Measurements from ENCODE around the gene PARD3.

Gene PARD3

DNA sequence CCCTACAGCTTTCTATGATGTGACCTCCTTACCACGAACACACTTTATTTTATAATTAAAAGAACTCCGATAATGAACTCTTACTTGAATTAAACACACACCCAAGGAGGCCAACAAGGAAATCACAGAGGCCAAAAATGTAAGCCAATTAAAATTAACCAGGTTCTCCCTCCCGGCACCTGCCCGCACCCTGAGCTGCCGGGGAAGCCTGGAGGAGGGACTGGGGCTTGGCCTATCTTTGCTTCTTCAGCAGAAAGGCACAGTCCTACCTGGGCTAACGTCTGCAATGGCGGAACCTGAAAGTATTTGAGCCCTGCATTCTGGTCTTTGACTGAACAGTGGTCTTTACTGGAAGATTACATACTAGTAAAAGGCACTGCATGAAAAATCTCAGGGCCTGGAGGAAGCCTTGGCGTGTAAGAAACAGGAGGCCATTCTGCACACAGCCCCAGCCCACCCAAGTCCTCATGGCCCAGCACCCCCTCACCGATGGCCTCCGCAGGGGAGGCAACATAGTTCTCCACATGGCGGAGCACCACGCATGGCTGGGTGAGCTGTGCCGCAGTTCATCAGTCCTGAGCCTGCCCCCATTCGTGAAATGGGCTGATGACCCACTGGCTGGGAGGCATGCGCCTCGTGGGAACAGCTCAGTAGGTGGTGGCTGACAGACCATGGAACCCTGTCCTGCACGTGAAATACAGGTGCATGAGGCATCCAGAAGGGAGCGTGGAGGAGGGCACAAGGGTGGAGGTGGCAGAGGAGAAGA is 173.8 kb downstream of the PARD3 start:
- H3K4me1 ChIP-seq (ENCODE audit: control insufficient read depth, insufficient read depth, low read length, poor library complexity, severe bottlenecking), result peaks cover 3% of the 10 kb centered on the region
- no peak overlapping the region for H3K27ac ChIP-seq (ENCODE audit: low read depth, low read length, severe bottlenecking)
- H3K36me3 ChIP-seq (ENCODE audit: control insufficient read depth, insufficient read depth, low read length), result no peaks in the 10 kb centered on the region
- no peak overlapping the region for H3K4me3 ChIP-seq (ENCODE audit: extremely low read depth, insufficient read depth, low read length, poor library complexity, severe bottlenecking)
- 92 to 94% methylated on average over 15 to 16 of the region's 18 CpGs for WGBS, 2 experiments (ENCODE audit: insufficient coverage in 2 of 2)
- H3K9me3 ChIP-seq (ENCODE audit: control insufficient read depth, low read length), result no peaks in the 10 kb centered on the region

DNA sequence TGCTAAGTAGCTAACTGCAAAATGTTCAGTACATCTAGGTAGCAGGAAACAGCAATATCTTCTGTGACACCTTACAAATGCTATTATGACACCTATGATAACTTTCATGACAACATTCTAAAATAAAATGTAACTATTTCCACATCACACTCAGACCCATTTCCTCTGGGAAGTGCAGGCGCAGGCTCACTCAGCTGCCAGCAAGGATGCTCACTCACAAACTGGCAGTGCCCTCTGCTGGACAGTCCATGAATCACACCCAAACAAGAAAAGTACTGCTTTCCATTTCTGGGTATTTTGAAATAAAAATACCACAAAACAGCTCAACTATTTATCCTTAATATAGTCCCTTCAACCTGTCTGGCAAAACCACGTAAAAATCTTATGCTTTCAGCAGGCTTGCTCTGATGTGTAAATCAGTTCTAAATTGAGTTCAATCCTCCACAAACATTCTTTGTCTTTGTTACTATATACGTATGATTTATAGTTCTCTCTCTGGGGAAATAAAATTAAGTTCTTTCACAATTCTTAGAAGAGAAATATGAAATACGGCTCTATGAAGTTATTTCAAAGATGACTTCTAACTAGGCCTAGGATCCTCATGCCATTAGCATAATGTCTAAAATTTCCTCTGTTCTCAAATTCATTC is 176.6 kb downstream of the PARD3 start:
- WGBS, 2 experiments (ENCODE audit: insufficient coverage in 2 of 2), result 15 to 33% methylated on average over 1 to 2 of the region's 4 CpGs
- Histone ChIP-seq H3K27ac (ENCODE audit: low read depth, low read length, severe bottlenecking) (no peak overlapping the region), H3K36me3 (ENCODE audit: control insufficient read depth, insufficient read depth, low read length) (no peaks in the 10 kb centered on the region), H3K9me3 (ENCODE audit: control insufficient read depth, low read length) (no peaks in the 10 kb centered on the region), H3K4me1 (ENCODE audit: control insufficient read depth, insufficient read depth, low read length, poor library complexity, severe bottlenecking) (peaks cover 3% of the 10 kb centered on the region), H3K4me3 (ENCODE audit: extremely low read depth, insufficient read depth, low read length, poor library complexity, severe bottlenecking) (no peak overlapping the region)

DNA sequence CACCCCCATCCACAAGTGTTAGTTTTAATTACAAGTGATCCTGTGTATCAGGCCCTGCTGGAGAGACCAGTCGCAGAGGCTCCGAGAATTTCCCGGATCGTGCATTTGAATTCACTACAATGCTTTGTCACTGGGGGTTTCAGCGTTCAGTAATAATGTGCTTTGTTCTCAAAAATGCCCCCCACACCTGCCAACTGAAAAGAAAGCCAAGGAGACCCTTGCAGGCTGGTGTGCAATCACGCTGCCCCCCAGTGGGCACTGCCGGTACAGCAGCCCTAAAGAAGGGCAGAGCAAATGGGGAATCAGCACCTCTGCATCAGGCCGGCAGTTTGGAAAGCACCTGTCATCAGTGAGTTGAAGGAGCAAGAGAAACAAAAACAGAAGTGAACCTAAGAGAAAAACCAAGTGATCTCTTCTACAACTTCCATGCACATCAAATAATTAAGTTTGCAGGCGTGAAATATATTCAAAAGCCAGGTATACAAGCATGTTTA is 177.6 kb downstream of the PARD3 start:
- H3K4me3 ChIP-seq (ENCODE audit: extremely low read depth, insufficient read depth, low read length, poor library complexity, severe bottlenecking), result no peak overlapping the region
- H3K27ac ChIP-seq (ENCODE audit: low read depth, low read length, severe bottlenecking), result no peak overlapping the region
- no peaks in the 10 kb centered on the region for H3K9me3 ChIP-seq (ENCODE audit: control insufficient read depth, low read length)
- H3K36me3 ChIP-seq (ENCODE audit: control insufficient read depth, insufficient read depth, low read length), result no peaks in the 10 kb centered on the region
- 14 to 20% methylated on average over 7 to 9 of the region's 9 CpGs for WGBS, 2 experiments (ENCODE audit: insufficient coverage in 2 of 2)
- peaks cover 3% of the 10 kb centered on the region for H3K4me1 ChIP-seq (ENCODE audit: control insufficient read depth, insufficient read depth, low read length, poor library complexity, severe bottlenecking)

DNA sequence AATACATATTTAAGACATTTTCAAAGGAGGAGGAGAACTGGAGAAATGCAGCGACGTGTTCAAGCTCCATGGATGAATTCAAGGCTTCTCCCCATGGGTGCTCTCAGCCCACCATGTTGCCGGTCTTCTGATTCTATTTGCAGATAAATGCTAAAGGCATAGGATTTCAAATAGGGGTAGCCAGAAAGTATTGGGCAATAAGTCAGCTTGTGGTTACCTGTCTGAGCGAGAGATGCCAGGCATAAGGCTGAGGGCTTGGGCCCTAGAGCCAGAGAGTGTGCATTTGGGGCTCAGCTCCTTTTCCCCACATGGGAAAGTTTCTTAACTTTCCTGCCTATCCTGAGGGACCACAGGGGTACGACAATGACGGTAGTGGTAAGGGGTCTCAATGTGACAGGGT is 180.0 kb downstream of the PARD3 start:
- Histone ChIP-seq H3K9me3 (ENCODE audit: control insufficient read depth, low read length) (no peaks in the 10 kb centered on the region), H3K4me3 (ENCODE audit: extremely low read depth, insufficient read depth, low read length, poor library complexity, severe bottlenecking) (no peak overlapping the region), H3K36me3 (ENCODE audit: control insufficient read depth, insufficient read depth, low read length) (no peaks in the 10 kb centered on the region), H3K4me1 (ENCODE audit: control insufficient read depth, insufficient read depth, low read length, poor library complexity, severe bottlenecking) (peaks cover 3% of the 10 kb centered on the region), H3K27ac (ENCODE audit: low read depth, low read length, severe bottlenecking) (no peak overlapping the region)
- WGBS, 2 experiments (ENCODE audit: insufficient coverage in 2 of 2), result 95 to 100% methylated on average over 2 to 6 of the region's 6 CpGs

DNA sequence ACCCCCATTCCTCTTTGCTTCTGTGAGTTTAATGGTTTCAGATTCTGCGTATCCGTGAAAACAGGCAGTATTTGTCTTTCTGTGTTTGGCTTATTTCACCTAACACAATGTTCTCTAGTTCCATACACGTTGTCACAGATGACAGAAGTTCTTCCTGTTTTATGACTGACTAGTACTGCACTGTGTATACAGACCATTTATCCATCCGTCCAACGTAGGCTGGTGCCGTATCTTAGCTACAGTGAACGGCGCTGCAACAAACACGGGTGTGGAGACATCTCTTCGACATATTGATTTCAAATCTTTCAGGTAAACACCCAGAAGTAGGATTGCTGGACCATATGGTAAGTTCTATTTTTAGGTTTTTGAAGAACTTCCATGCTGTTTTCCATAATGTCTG is 181.7 kb downstream of the PARD3 start:
- WGBS, 2 experiments (ENCODE audit: insufficient coverage in 2 of 2), result 92 to 100% methylated on average over 7 to 10 of the region's 10 CpGs
- Histone ChIP-seq H3K9me3 (ENCODE audit: control insufficient read depth, low read length) (no peaks in the 10 kb centered on the region), H3K36me3 (ENCODE audit: control insufficient read depth, insufficient read depth, low read length) (no peaks in the 10 kb centered on the region), H3K4me3 (ENCODE audit: extremely low read depth, insufficient read depth, low read length, poor library complexity, severe bottlenecking) (no peak overlapping the region), H3K4me1 (ENCODE audit: control insufficient read depth, insufficient read depth, low read length, poor library complexity, severe bottlenecking) (peaks cover 3% of the 10 kb centered on the region), H3K27ac (ENCODE audit: low read depth, low read length, severe bottlenecking) (no peak overlapping the region)

DNA sequence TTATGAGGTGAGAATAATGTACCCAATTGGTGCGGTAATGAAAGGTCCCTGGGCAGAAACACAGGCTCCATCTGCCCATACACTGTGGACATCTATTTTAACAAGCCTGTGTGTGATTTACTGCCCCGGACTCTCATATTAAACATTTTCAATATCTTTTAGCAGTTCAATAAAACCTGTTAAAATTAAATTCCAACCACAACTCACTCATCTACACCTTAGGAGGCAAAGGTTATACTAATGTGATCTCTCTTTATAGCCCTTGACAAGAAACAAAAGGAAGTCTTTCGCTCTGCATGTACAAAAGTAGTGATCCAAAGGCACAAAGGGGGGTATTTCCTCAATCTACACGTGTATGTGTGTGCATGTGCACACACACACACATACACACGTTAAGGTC is 186.0 kb downstream of the PARD3 start:
- H3K4me1 ChIP-seq (ENCODE audit: control insufficient read depth, insufficient read depth, low read length, poor library complexity, severe bottlenecking), result no peaks in the 10 kb centered on the region
- WGBS, 2 experiments (ENCODE audit: insufficient coverage in 2 of 2), result 90% methylated on average over 3 of the region's 5 CpGs; no CpG with 5 or more reads in 1 of the 2 experiments
- no peak overlapping the region for H3K27ac ChIP-seq (ENCODE audit: low read depth, low read length, severe bottlenecking)
- H3K36me3 ChIP-seq (ENCODE audit: control insufficient read depth, insufficient read depth, low read length), result no peaks in the 10 kb centered on the region
- no peaks in the 10 kb centered on the region for H3K9me3 ChIP-seq (ENCODE audit: control insufficient read depth, low read length)
- H3K4me3 ChIP-seq (ENCODE audit: extremely low read depth, insufficient read depth, low read length, poor library complexity, severe bottlenecking), result no peak overlapping the region

DNA sequence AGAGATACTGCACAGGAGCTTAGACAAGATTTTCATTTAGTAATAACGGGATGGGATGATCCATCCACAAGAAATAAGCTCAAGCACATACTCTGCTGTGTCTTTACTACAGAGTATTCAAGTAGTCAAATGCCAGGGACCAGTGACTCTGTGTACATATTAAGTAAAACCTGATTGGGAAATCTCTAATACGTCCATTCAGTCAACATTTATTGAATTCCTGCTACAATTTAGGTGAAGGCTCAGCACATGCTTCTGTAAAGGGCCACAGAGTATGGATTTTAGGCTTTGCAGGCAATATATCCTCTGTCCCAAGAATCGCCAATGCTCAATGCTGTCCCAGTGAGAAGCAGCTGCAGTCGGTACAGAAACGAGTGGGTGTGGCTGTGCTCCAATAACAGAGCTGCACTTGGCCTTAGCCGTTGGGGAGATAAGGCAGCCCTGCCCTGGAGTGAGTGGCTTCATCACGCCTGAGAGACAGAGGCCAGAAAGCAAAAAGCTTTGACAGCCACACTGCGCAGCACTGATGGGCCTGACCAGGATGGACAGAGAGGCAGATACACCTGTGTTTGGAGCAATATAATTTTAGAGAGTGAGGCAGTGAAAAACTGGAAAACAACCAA is 186.8 kb downstream of the PARD3 start:
- no peak overlapping the region for H3K4me3 ChIP-seq (ENCODE audit: extremely low read depth, insufficient read depth, low read length, poor library complexity, severe bottlenecking)
- 82 to 91% methylated on average over 6 to 8 of the region's 8 CpGs for WGBS, 2 experiments (ENCODE audit: insufficient coverage in 2 of 2)

DNA sequence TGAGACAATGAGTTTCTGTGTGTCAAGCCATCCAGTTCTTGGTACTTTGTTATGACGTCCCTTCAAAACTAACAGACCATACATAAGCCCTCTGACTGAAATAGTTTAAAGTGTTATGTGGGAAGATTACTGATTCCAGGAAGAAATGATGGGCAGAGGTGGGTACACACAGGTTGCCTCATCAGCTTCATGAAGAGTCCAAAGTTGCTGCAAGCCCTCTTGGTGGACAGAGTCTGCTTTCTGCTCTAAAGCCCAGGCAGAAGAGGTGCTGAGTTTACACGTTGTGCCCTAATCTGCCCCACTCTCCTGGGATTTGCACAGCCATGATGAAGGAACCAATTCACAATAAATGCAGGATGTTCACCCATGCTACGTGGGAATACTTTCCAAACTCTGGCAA is 187.4 kb downstream of the PARD3 start:
- WGBS, 2 experiments (ENCODE audit: insufficient coverage in 2 of 2), result 71 to 77% methylated on average over 1 to 2 of the region's 3 CpGs
- no peak overlapping the region for H3K27ac ChIP-seq (ENCODE audit: low read depth, low read length, severe bottlenecking)
- no peaks in the 10 kb centered on the region for H3K4me1 ChIP-seq (ENCODE audit: control insufficient read depth, insufficient read depth, low read length, poor library complexity, severe bottlenecking)
- H3K36me3 ChIP-seq (ENCODE audit: control insufficient read depth, insufficient read depth, low read length), result no peaks in the 10 kb centered on the region
- no peak overlapping the region for H3K4me3 ChIP-seq (ENCODE audit: extremely low read depth, insufficient read depth, low read length, poor library complexity, severe bottlenecking)
- no peaks in the 10 kb centered on the region for H3K9me3 ChIP-seq (ENCODE audit: control insufficient read depth, low read length)

More for the DNA sequence above, 186.8 kb downstream of the PARD3 start:
- Histone ChIP-seq H3K36me3 (ENCODE audit: control insufficient read depth, insufficient read depth, low read length) (no peaks in the 10 kb centered on the region), H3K9me3 (ENCODE audit: control insufficient read depth, low read length) (no peaks in the 10 kb centered on the region), H3K4me1 (ENCODE audit: control insufficient read depth, insufficient read depth, low read length, poor library complexity, severe bottlenecking) (no peaks in the 10 kb centered on the region), H3K27ac (ENCODE audit: low read depth, low read length, severe bottlenecking) (no peak overlapping the region)

DNA sequence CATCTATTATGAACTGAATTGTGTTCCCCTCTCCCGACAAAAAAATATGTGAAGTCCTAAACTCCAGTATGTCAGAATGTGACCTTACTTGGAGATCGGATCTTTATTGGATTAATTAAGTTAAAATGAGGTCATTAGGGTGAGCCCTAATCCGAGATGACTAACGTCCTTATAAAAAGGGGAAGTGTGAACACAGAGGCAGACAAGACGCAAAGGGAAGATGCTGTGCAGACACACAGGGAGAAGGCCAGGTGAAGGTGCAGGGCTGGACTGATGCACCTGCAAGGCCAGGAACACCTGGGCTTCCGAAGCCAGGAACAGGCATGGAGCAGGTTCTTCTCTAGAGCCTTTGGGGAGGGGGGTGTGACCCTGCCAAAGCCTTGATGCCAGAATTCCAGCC is 187.8 kb downstream of the PARD3 start:
- Histone ChIP-seq H3K9me3 (ENCODE audit: control insufficient read depth, low read length) (no peaks in the 10 kb centered on the region), H3K27ac (ENCODE audit: low read depth, low read length, severe bottlenecking) (no peak overlapping the region), H3K36me3 (ENCODE audit: control insufficient read depth, insufficient read depth, low read length) (no peaks in the 10 kb centered on the region), H3K4me3 (ENCODE audit: extremely low read depth, insufficient read depth, low read length, poor library complexity, severe bottlenecking) (no peak overlapping the region), H3K4me1 (ENCODE audit: control insufficient read depth, insufficient read depth, low read length, poor library complexity, severe bottlenecking) (no peaks in the 10 kb centered on the region)
- 89 to 100% methylated on average over 6 of the region's 6 CpGs for WGBS, 2 experiments (ENCODE audit: insufficient coverage in 2 of 2)

DNA sequence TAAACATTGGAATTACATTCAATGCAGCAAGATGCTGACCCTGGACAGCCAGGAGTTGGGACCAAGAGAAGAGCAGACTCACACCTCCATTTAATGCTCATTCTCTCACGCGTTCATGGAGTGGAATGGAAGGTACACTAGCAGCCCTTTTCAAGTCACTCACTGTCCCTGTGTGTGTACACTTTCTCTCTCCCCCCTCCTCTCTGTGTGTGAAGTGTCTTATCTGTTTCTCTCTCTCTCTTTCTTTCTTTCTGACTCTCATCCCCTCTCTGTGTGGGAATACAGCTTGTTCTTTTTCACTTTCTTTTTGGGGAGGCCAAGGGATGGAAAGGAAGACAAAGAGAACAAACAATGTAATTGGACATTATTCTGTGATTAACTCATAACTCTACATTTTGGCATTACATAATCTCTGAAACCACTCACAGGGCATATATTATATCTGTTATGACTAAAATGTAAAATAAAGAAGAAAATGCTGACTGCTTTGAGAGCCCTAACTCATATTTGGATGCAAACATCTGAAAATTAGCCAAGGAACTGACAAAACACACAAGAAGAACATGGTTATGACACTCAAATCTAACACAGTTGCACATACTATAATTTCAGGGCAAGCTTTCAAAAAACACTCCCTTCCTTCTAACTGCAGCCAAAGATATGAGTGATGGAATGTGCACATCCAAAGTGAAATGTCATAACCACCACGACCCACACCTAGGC is 188.8 kb downstream of the PARD3 start:
- Histone ChIP-seq H3K27ac (ENCODE audit: low read depth, low read length, severe bottlenecking) (no peak overlapping the region), H3K36me3 (ENCODE audit: control insufficient read depth, insufficient read depth, low read length) (no peaks in the 10 kb centered on the region), H3K4me3 (ENCODE audit: extremely low read depth, insufficient read depth, low read length, poor library complexity, severe bottlenecking) (no peak overlapping the region), H3K4me1 (ENCODE audit: control insufficient read depth, insufficient read depth, low read length, poor library complexity, severe bottlenecking) (no peaks in the 10 kb centered on the region), H3K9me3 (ENCODE audit: control insufficient read depth, low read length) (no peaks in the 10 kb centered on the region)
- WGBS, 2 experiments (ENCODE audit: insufficient coverage in 2 of 2), result 100% methylated on average over 1 of the region's 3 CpGs; no CpG with 5 or more reads in 1 of the 2 experiments
